Measurements from ENCODE around the gene TMEM86A.

Gene TMEM86A

GRCh38 chr11:18731441-18731840, 32.9 kb downstream of the TMEM86A start:
- Histone ChIP-seq H3K9me3 (ENCODE audit: insufficient read depth, low read length) (no peaks in the 10 kb centered on the region), H3K27ac (ENCODE audit: low read length) (no peak overlapping the region), H2AFZ (ENCODE audit: low read depth, low read length) (no peak overlapping the region), H4K20me1 (ENCODE audit: insufficient read depth, low read length) (no peaks in the 10 kb centered on the region), H3K9ac (ENCODE audit: low read length) (no peak overlapping the region), H3K4me2 (ENCODE audit: low read length) (peak overlapping the region; percentile 36), H3K4me1 (ENCODE audit: low read length) (peaks cover 20% of the 10 kb centered on the region), H3K4me3 (ENCODE audit: low read length) (no peak overlapping the region), H3K36me3 (replicated peaks; ENCODE audit: low read depth, low read length) (no peaks in the 10 kb centered on the region), H3K79me2 (ENCODE audit: low read length) (no peaks in the 10 kb centered on the region), H3K27me3 (ENCODE audit: low read depth, low read length) (peaks cover 15% of the 10 kb centered on the region)
- no peak for TF ChIP-seq EZH2phosphoT487 (IDR thresholded peaks at IDR 0.05; ENCODE audit: low read depth)
- no peak for TF ChIP-seq CTCF (IDR thresholded peaks at IDR 0.05; ENCODE audit: low read depth, low read length)

GRCh38 chr11:18731949-18732821, 33.6 kb downstream of the TMEM86A start:
- H3K9ac ChIP-seq (ENCODE audit: low read length), result no peak overlapping the region
- H3K4me1 ChIP-seq (ENCODE audit: low read length), result peaks cover 20% of the 10 kb centered on the region
- no peaks in the 10 kb centered on the region for H4K20me1 ChIP-seq (ENCODE audit: insufficient read depth, low read length)
- H3K4me2 ChIP-seq (ENCODE audit: low read length), result peak overlapping the region; percentile 36
- no peaks in the 10 kb centered on the region for H3K9me3 ChIP-seq (ENCODE audit: insufficient read depth, low read length)
- TF ChIP-seq EZH2phosphoT487 (IDR thresholded peaks at IDR 0.05; ENCODE audit: low read depth) (no peak), CTCF (IDR thresholded peaks at IDR 0.05; ENCODE audit: low read depth, low read length) (peak; percentile 97)
- H3K27ac ChIP-seq (ENCODE audit: low read length), result no peak overlapping the region
- no peaks in the 10 kb centered on the region for H3K36me3 ChIP-seq (replicated peaks; ENCODE audit: low read depth, low read length)
- H2AFZ ChIP-seq (ENCODE audit: low read depth, low read length), result 0 out of 2 replicates have a peak overlapping the region, but pooled peaks have one; percentile 75
- H3K4me3 ChIP-seq (ENCODE audit: low read length), result no peak overlapping the region
- no peaks in the 10 kb centered on the region for H3K79me2 ChIP-seq (ENCODE audit: low read length)
- H3K27me3 ChIP-seq (ENCODE audit: low read depth, low read length), result peaks cover 19% of the 10 kb centered on the region

GRCh38 chr11:18733202-18733601, 34.6 kb downstream of the TMEM86A start:
- Histone ChIP-seq H3K4me1 (ENCODE audit: low read length) (peaks cover 17% of the 10 kb centered on the region), H3K9me3 (ENCODE audit: insufficient read depth, low read length) (no peaks in the 10 kb centered on the region), H2AFZ (ENCODE audit: low read depth, low read length) (no peak overlapping the region), H3K4me2 (ENCODE audit: low read length) (no peak overlapping the region), H3K4me3 (ENCODE audit: low read length) (no peak overlapping the region), H3K36me3 (replicated peaks; ENCODE audit: low read depth, low read length) (no peaks in the 10 kb centered on the region), H3K79me2 (ENCODE audit: low read length) (no peaks in the 10 kb centered on the region), H3K9ac (ENCODE audit: low read length) (no peak overlapping the region), H4K20me1 (ENCODE audit: insufficient read depth, low read length) (no peaks in the 10 kb centered on the region), H3K27ac (ENCODE audit: low read length) (no peak overlapping the region), H3K27me3 (ENCODE audit: low read depth, low read length) (peaks cover 19% of the 10 kb centered on the region)
- TF ChIP-seq CTCF (IDR thresholded peaks at IDR 0.05; ENCODE audit: low read depth, low read length) (no peak), EZH2phosphoT487 (IDR thresholded peaks at IDR 0.05; ENCODE audit: low read depth) (no peak)

- no peak for TF ChIP-seq EZH2phosphoT487 (IDR thresholded peaks at IDR 0.05; ENCODE audit: low read depth)
- TF ChIP-seq CTCF (IDR thresholded peaks at IDR 0.05; ENCODE audit: low read depth, low read length), result no peak
- Histone ChIP-seq H3K9ac (ENCODE audit: low read length) (no peak overlapping the region), H3K9me3 (ENCODE audit: insufficient read depth, low read length) (no peaks in the 10 kb centered on the region), H3K4me1 (ENCODE audit: low read length) (peaks cover 11% of the 10 kb centered on the region), H3K4me2 (ENCODE audit: low read length) (no peak overlapping the region), H3K79me2 (ENCODE audit: low read length) (no peaks in the 10 kb centered on the region), H3K36me3 (replicated peaks; ENCODE audit: low read depth, low read length) (no peaks in the 10 kb centered on the region), H3K4me3 (ENCODE audit: low read length) (no peak overlapping the region), H4K20me1 (ENCODE audit: insufficient read depth, low read length) (no peaks in the 10 kb centered on the region), H3K27me3 (ENCODE audit: low read depth, low read length) (peaks cover 26% of the 10 kb centered on the region), H3K27ac (ENCODE audit: low read length) (no peak overlapping the region), H2AFZ (ENCODE audit: low read depth, low read length) (no peak overlapping the region)
These were observed 38.1 kb downstream of the TMEM86A start for GRCh38 chr11:18736590-18737148.
